GM12878 (cell line): ENCODE data around the gene GALNT15. TPM values are rescaled to one million over a fixed set of nuclear protein-coding genes. Genes with fewer than 3 reads are reported as not detected.

Source experiments
- ATAC-seq: fragments of 200-7000 bp; cut with Tn5 transposase; 3 replicates; pipeline ENCODE4 v1.9.1; 2020; ENCODE audit warnings: mild to moderate bottlenecking, moderate library complexity
- BruUV-seq: library from RNA; stranded (reverse); fragments of 400-500 nt; replicated peaks from 2 replicates; lab custom pipeline; 2021; lab: Mats Ljungman, UMichigan
- CTCF ChIA-PET: fragments of 300-600 bp; sonication (Branson Sonifier 250); formaldehyde crosslinking; extraction: SDS; loops from one replicate; lab custom pipeline; 2021; ENCODE audit warnings: inconsistent platforms; lab: Yijun Ruan, JAX
- POLR2A ChIA-PET: fragments of 350-600 bp; formaldehyde crosslinking; extraction: SDS; loops from one replicate; lab custom pipeline; 2021; ENCODE audit warnings: inconsistent platforms; lab: Charles Lee
- RAD21 ChIA-PET: fragments of 300-600 bp; sonication (Branson Sonifier 250); formaldehyde crosslinking; loops from one replicate; lab custom pipeline; 2023; ENCODE audit warnings: antibody characterized with exemption; ENCODE audit not compliant: unreplicated experiment; lab: Charles Lee
- SMC1A ChIA-PET: fragments of 300-600 bp; sonication (Branson Sonifier 250); formaldehyde crosslinking; loops from one replicate; lab custom pipeline; 2023; ENCODE audit not compliant: unreplicated experiment, uncharacterized antibody; lab: Charles Lee
- DNase-seq: peaks from one replicate; pipeline ENCODE4 v3.0.0-alpha.2; 2011; ENCODE audit warnings: low read depth, low spot score
- FAIRE-seq: peaks from 3 replicates; lab custom pipeline; 2011; peaks lifted over from hg19 to GRCh38; lab: Jason Lieb, UNC
- H2AFZ ChIP-seq: 2 replicates; pipeline ENCODE4 v1.6.0; 2011; ENCODE audit warnings: low read depth, low read length, control low read depth; ENCODE audit not compliant: control insufficient read depth
- H3K27ac ChIP-seq: 2 replicates; pipeline ENCODE4 v1.5.1; 2011; ENCODE audit warnings: control low read depth; ENCODE audit not compliant: control insufficient read depth, insufficient read depth
- H3K27me3 ChIP-seq, 2 experiments: replicated peaks in 1 of 2; 2 replicates each; pipeline versions ENCODE4 v1.6.0 to v1.6.1; 2011; ENCODE audit warnings: low read length in 1 of 2; ENCODE audit not compliant: control insufficient read depth in 2 of 2, insufficient read depth in 2 of 2
- H3K36me3 ChIP-seq, 2 experiments: 2 replicates each; pipeline ENCODE4 v1.5.1; 2011; ENCODE audit warnings: low read length in 1 of 2; ENCODE audit not compliant: control insufficient read depth in 2 of 2, insufficient read depth in 2 of 2
- H3K4me1 ChIP-seq: 2 replicates; pipeline ENCODE4 v1.6.1; 2011; ENCODE audit warnings: mild to moderate bottlenecking, low read length, moderate library complexity, mixed read lengths; ENCODE audit not compliant: control insufficient read depth, insufficient read depth
- H3K4me2 ChIP-seq: 2 replicates; pipeline ENCODE4 v1.6.0; 2011; ENCODE audit warnings: control low read depth; ENCODE audit not compliant: control insufficient read depth, insufficient read depth
- H3K4me3 ChIP-seq: fragments of 200-600 bp; sonication (generic); 2 replicates; pipeline ENCODE4 v1.5.1; 2016
- H3K79me2 ChIP-seq: 2 replicates; pipeline ENCODE4 v1.6.0; 2011; ENCODE audit warnings: low read length; ENCODE audit not compliant: control insufficient read depth, insufficient read depth
- H3K9ac ChIP-seq: 2 replicates; pipeline ENCODE4 v1.8.0; 2011; ENCODE audit warnings: low read length, control low read depth, mixed read lengths; ENCODE audit not compliant: control insufficient read depth, insufficient read depth
- H3K9me3 ChIP-seq: replicated peaks from 3 replicates; pipeline ENCODE4 v1.5.1; 2011; ENCODE audit warnings: mild to moderate bottlenecking, low read length; ENCODE audit not compliant: control insufficient read depth, insufficient read depth
- H4K20me1 ChIP-seq: 2 replicates; pipeline ENCODE4 v1.6.0; 2011; ENCODE audit not compliant: control insufficient read depth, insufficient read depth
- ATF2 ChIP-seq: IDR thresholded peaks from 2 replicates; pipeline ENCODE4 v1.6.1; 2012; ENCODE audit warnings: low read length, inconsistent platforms
- BCL11A ChIP-seq: IDR thresholded peaks from 2 replicates; pipeline ENCODE4 v1.6.1; 2011; ENCODE audit warnings: low read depth, low read length
- CBFB ChIP-seq: IDR thresholded peaks from 2 replicates; pipeline ENCODE4 v1.6.1; 2016; ENCODE audit warnings: antibody characterized with exemption, low read depth
- CEBPB ChIP-seq, 2 experiments: fragments of 150-350 bp in 1 of 2; IDR thresholded peaks; 2 replicates each; pipeline ENCODE4 v1.6.1; 2012 to 2014; ENCODE audit warnings: low read depth in 2 of 2, low read length in 2 of 2, borderline replicate concordance in 1 of 2, inconsistent platforms in 1 of 2
- CREB1 ChIP-seq: IDR thresholded peaks from 2 replicates; pipeline ENCODE4 v1.6.1; 2012; ENCODE audit warnings: low read depth, mild to moderate bottlenecking, inconsistent platforms
- HDAC6 ChIP-seq: fragments of 200-600 bp; sonication (generic); IDR thresholded peaks from one replicate; pipeline ENCODE4 v1.8.0; 2017; ENCODE audit warnings: antibody characterized with exemption; ENCODE audit not compliant: unreplicated experiment
- IKZF1 ChIP-seq: fragments of 450-650 bp; conservative IDR thresholded peaks from 2 replicates; pipeline ENCODE4 v1.6.1; 2017; ENCODE audit warnings: antibody characterized with exemption, mild to moderate bottlenecking
- JUND ChIP-seq: IDR thresholded peaks from 2 replicates; pipeline ENCODE4 v1.6.1; 2012; ENCODE audit warnings: low read depth, mild to moderate bottlenecking, low read length, improper control_type of control experiment, moderate library complexity
- MTA2 ChIP-seq: fragments of 450-650 bp; IDR thresholded peaks from 2 replicates; pipeline ENCODE4 v1.6.1; 2016; ENCODE audit warnings: low read depth, mild to moderate bottlenecking, moderate library complexity
- NR2C1 ChIP-seq: fragments of 450-650 bp; IDR thresholded peaks from 2 replicates; pipeline ENCODE4 v1.6.1; 2017; ENCODE audit warnings: antibody characterized with exemption, mild to moderate bottlenecking, moderate library complexity
- PRDM15 ChIP-seq: fragments of 450-650 bp; formaldehyde crosslinking; IDR thresholded peaks from 2 replicates; pipeline ENCODE4 v1.4.0; 2020; ENCODE audit warnings: mild to moderate bottlenecking, moderate library complexity
- RCOR1 ChIP-seq: conservative IDR thresholded peaks from 2 replicates; pipeline ENCODE4 v1.6.1; 2012; ENCODE audit warnings: low read depth, low read length, improper control_type of control experiment
- SP1 ChIP-seq: IDR thresholded peaks from one replicate; pipeline ENCODE4 v1.6.1; 2011; ENCODE audit warnings: low read depth, low read length
- TARDBP ChIP-seq: IDR thresholded peaks from 2 replicates; pipeline ENCODE4 v1.6.1; 2016; ENCODE audit warnings: borderline replicate concordance
- WRNIP1 ChIP-seq: IDR thresholded peaks from 2 replicates; pipeline ENCODE4 v1.6.1; 2011; ENCODE audit warnings: low read depth, low read length, improper control_type of control experiment, borderline replicate concordance
- ZNF207 ChIP-seq: fragments of 450-650 bp; IDR thresholded peaks from 2 replicates; pipeline ENCODE4 v1.6.1; 2014; ENCODE audit warnings: antibody characterized with exemption, mild to moderate bottlenecking, borderline replicate concordance
- WGBS: methylation state at CpG from one replicate; pipeline ENCODE4 v1.1.6; 2016; ENCODE audit warnings: low lambda C conversion rate; ENCODE audit not compliant: insufficient replicate concordance, insufficient coverage; ENCODE audit errors: missing lambda C conversion rate; 5-methylcytosine and 5-hydroxymethylcytosine counted together
- in situ Hi-C: fragments of 300-500 bp; cut with MboI; formaldehyde crosslinking; loops from 9 replicates; pipeline ENCODE4 v1.14.3; 2018; ENCODE audit warnings: mixed read lengths
- intact Hi-C: fragments of 100-400 bp; cut with micrococcal nuclease; formaldehyde crosslinking; loops from one replicate; pipeline ENCODE4 v1.14.2; 2022; ENCODE audit not compliant: unreplicated experiment
- polyA plus RNA-seq, 11 experiments: library from polyadenylated mRNA; depleted of rRNA in 4 of 11; unstranded in 6 of 11; stranded (reverse) in 5 of 11; fragments of >200 nt; fragmentation: Nextera tagmentation in 4 of 11; fragmentation: Illumina TruSeq in 1 of 11; extraction: Ambion mirVana in 4 of 11; extraction: Trizol in 1 of 11; gene quantifications; 1 replicate in 1 of 11; 2 replicates in 10 of 11; pipeline versions ENCODE4 v1.2.1 to v1.2.3, GENCODE V29; 2011 to 2016; ENCODE audit warnings: inconsistent platforms in 2 of 11, missing spikeins in 2 of 11, low read depth in 1 of 11
- total RNA-seq, 4 experiments: library from RNA; depleted of rRNA in 3 of 4; stranded (reverse); fragments of >200 nt in 3 of 4; fragmentation: Illumina TruSeq in 1 of 4; extraction: Trizol in 1 of 4; gene quantifications; 2 replicates each; pipeline versions ENCODE4 v1.2.1 to v1.2.3, GENCODE V29; 2013 to 2021
- TF ChIP-seq, protein P1 (sequence below): fragments of 450-650 bp; formaldehyde crosslinking; IDR thresholded peaks from 2 replicates; pipeline ENCODE4 v1.4.0; 2022; ENCODE audit warnings: mild to moderate bottlenecking, moderate library complexity

The GALNT15 gene
- total and polyA plus RNA-seq, 10 of the 15 experiments (the other 5 are each of a cell fraction or from before 2014, with no cell fraction given) = 0.03 to 0.05 TPM; not detected in 8

DNA sequence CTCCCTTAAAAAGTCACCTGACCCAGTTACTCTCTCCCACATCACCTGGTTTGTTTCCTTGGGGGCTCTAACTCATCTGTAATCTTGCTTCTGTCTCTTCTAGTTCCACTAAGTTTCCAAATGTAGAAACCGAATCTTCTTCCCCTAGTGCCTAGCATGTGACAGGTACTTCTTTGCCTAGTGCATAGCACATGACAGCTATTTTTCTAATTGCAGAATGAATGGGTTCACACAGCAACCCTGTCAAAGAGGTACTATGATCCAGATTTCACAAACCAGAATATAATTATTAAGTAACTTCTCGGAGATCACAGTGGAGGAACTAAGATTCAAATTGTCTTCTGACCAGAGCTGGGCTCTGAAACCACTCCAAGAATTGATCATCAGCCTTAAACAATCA is 82.8 kb downstream of the GALNT15 start:
- SMC1A ChIA-PET = interaction anchor here (0.6 kb wide), 1 partner anchor 293 kb away, joined by 3 read pairs; no protein-coding TSS in a partner anchor
- Histone ChIP-seq H3K27me3 (no peaks in the 10 kb centered on the region), H3K36me3 (peaks cover 0 to 2% of the 10 kb centered on the region in 2 experiments; a peak in 1 of 4 replicates), H3K79me2 (no peaks in the 10 kb centered on the region), H3K4me2 (no peak overlapping the region), H3K27ac (no peak overlapping the region), H4K20me1 (no peaks in the 10 kb centered on the region), H3K9me3 (no peaks in the 10 kb centered on the region), H3K4me3 (no peak overlapping the region), H3K9ac (no peak overlapping the region), H3K4me1 (peaks cover 8% of the 10 kb centered on the region; the same call in 1 of the 2 replicates), H2AFZ (no peak overlapping the region)
- 25% methylated on average over 2 of the region's 2 CpGs for WGBS
- FAIRE-seq (no peak), ATAC-seq (no peak), DNase-seq (no peak)
- intact Hi-C loops = no loop called here
- no TSS peak for BruUV-seq
- CTCF ChIA-PET = interaction anchor here (0.9 kb wide), 1 partner anchor 12 kb away, joined by 3 read pairs; no protein-coding TSS in a partner anchor
- POLR2A ChIA-PET = interaction anchor here (0.5 to 0.6 kb wide), 2 partner anchors 298 to 300 kb away, joined by 3 read pairs; no protein-coding TSS in a partner anchor
- RAD21 ChIA-PET = no interaction called here
- in situ Hi-C loops = no loop called here
- TF ChIP-seq, protein P1, sequence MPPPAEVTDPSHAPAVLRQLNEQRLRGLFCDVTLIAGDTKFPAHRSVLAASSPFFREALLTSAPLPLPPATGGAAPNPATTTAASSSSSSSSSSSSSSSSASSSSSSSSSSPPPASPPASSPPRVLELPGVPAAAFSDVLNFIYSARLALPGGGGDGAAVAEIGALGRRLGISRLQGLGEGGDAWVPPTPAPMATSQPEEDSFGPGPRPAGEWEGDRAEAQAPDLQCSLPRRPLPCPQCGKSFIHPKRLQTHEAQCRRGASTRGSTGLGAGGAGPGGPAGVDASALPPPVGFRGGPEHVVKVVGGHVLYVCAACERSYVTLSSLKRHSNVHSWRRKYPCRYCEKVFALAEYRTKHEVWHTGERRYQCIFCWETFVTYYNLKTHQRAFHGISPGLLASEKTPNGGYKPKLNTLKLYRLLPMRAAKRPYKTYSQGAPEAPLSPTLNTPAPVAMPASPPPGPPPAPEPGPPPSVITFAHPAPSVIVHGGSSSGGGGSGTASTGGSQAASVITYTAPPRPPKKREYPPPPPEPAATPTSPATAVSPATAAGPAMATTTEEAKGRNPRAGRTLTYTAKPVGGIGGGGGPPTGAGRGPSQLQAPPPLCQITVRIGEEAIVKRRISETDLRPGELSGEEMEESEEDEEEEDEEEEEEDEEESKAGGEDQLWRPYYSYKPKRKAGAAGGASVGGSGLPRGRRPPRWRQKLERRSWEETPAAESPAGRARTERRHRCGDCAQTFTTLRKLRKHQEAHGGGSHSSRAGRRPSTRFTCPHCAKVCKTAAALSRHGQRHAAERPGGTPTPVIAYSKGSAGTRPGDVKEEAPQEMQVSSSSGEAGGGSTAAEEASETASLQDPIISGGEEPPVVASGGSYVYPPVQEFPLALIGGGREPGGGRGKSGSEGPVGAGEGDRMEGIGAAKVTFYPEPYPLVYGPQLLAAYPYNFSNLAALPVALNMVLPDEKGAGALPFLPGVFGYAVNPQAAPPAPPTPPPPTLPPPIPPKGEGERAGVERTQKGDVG (CRISPR knock-in tag) = no peak
- TF ChIP-seq IKZF1 (no peak), CEBPB (IDR thresholded peaks at IDR 0.05; ENCODE audit: borderline replicate concordance in 1 of 2, low read depth in 2 of 2, low read length in 2 of 2) (no peak), RCOR1 (no peak), BCL11A (no peak), HDAC6 (no peak), SP1 (no peak), TARDBP (no peak), MTA2 (no peak), WRNIP1 (no peak), CREB1 (no peak), ZNF207 (no peak), PRDM15 (CRISPR knock-in tag) (no peak), NR2C1 (no peak), ATF2 (no peak), JUND (no peak), CBFB (no peak)
